Stimulated activated CD8-positive, alpha-beta memory T cell treated with anti-CD3 and anti-CD28 coated beads, Interleukin-15, amount 100 ng/mL, for 1 hour (primary cell): ENCODE results near the gene SLC7A1.

ENCODE experiments used
- DNase-seq: peaks from one replicate; pipeline ENCODE4 v3.0.0-alpha.2; 2020; ENCODE audit warnings: low read depth

Gene SLC7A1

GRCh38 chr13:29583073-29583785 is 12.3 kb downstream of the SLC7A1 start:
- no peak for DNase-seq

DNA sequence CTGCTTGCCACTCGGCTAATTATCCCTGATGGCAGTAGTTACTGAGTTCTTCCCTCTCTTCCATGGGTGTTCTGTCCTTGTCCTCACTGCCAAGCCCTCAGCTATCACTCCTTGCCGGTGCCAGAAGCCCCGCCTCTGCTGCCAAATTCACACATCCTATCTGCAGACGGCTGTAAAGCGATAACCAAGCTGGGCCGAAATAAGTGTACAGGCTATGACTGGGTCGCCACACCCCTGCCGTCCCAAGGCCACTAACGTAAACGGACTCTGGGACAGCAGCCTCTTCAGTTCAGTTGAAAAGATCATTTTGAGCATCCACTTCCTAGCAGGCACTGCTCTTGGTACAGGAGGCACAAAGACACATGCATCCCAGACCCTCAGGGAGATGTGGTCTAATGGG is 13.3 kb downstream of the SLC7A1 start:
- no peak for DNase-seq

DNA sequence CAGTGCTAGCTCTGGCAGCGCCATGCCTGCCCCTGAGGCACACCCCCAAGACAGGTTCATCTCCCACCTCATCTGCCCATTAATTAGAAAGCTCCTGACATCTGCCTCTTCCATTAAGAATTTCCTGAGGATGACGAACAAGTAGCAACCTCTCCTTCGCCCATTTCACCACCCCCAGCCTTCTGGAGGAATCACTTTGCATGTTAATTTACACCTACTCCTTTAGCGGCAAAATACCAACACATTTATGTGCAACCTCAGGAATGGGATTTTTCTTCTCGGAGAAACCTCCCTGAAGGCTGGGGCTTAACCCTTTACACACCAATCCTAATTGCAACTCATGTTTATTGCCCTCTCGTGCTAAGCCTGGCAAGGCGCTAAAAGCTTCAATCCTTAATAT is 13.8 kb downstream of the SLC7A1 start:
- DNase-seq: no peak

DNA sequence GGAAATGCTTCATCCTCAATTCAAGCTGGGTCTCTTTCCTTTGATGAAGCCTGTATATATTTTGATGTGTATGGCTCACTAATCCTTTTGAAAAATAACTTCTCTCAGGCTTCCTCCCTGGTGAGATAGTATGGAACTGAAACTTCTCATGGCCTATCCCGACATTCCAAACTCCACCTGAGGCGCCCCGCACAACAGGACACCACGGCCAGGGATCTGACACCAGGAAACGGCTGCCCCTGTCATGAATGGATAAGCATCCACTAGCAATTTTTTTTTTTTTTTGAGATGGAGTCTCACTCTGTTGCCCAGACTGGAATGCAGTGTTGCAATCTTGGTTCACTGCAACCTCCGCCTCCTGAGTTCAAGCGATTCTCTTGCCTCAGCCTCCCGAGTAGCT is 16.4 kb downstream of the SLC7A1 start:
- no peak for DNase-seq

DNA sequence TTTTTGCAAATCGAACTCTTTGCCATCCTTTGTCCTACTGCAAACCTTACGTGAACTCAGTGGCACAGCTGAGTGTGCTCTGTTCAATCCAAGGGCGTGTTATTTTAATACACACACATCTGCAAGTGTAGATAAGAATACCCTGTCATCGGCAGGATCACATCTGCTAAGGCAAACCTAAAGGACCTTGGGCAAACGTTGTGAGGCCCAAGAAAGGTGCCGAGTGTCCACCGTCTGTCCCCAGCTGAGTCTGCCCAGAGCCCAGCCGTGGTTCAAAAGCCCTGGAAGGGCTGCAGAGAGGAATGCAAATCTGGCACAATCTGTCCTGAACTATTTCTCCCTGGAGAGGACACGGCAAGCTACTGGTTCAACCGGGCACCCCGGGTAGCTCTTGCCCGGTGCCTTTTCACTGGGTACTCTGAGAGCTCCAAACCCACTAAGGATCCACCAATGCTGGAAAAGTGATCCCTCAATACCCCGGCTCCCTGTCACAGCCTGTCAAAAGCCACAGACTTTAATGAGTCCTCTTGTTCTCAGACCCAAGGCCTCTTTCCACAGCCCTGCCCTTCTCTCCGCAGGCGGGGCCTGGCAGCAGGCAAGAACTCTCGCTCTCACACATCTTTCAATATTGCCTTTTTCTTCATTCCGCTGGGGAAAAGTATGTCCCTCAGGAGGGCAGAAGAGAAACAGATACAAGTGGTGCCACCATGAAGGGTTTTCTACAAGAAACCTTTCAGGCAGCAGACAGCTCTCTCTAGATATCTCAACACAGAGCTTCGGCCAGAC is 17.0 kb downstream of the SLC7A1 start:
- DNase-seq: no peak

- no peak for DNase-seq
Measured at GRCh38 chr13:29577136-29578051, 18.1 kb downstream of the SLC7A1 start.

GRCh38 chr13:29576581-29576980 is 18.9 kb downstream of the SLC7A1 start:
- no peak for DNase-seq

- DNase-seq: no peak
Measured at GRCh38 chr13:29575098-29575497, 20.4 kb downstream of the SLC7A1 start.

DNA sequence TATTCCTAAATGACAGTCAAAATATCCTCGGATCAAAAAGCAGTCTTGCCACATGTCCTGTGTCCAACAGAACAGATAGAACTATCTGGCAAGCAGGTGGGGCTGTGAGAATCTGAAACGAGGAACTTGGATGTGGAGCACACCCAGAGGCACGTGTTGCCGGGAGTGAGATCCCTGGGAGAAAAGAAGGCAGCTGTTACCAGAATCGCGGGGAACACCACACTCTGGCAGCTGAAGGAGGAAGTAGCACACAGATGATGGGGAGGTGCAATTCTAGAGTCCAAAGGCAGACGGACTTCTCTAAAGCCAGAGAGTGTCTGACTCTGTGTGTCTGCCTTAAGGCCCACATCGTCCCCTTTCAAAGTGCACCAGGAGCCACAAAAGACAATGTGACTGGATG is 22.3 kb downstream of the SLC7A1 start:
- DNase-seq: no peak

- DNase-seq: no peak
Measured at GRCh38 chr13:29572575-29572974, 22.9 kb downstream of the SLC7A1 start.

DNA sequence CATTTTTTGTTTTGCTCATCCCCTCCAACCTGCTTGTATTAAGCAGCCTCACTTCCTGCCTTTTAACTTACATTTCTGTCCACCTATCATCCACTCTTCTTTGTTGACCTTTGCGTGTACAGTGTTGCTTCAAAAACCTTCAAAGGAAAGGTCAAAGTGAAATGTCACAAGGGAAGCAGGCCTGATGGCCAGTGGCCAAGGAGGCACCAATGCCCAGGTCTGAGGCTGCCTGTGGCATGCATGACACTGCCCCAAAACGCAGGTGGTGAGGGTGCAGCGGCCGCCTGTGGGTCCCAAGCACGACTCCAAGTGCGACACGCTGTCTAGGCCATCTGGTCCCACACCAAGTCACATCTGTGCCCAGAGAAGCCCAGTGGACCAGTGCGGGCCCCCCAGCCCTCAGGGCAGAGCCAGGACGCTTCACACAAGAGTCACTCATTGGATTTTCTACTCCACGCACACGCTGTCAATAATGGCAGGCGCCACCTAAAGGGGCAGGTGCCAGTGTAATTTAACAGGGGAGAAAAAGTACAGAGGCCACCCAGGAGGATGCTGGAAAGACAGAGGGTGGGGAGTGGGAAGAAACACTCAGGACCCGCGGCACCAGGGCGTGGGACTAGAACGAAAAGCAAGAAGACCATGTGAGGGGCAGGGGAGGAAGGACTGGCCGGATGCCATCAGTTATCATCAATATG is 23.5 kb downstream of the SLC7A1 start:
- DNase-seq: no peak

DNA sequence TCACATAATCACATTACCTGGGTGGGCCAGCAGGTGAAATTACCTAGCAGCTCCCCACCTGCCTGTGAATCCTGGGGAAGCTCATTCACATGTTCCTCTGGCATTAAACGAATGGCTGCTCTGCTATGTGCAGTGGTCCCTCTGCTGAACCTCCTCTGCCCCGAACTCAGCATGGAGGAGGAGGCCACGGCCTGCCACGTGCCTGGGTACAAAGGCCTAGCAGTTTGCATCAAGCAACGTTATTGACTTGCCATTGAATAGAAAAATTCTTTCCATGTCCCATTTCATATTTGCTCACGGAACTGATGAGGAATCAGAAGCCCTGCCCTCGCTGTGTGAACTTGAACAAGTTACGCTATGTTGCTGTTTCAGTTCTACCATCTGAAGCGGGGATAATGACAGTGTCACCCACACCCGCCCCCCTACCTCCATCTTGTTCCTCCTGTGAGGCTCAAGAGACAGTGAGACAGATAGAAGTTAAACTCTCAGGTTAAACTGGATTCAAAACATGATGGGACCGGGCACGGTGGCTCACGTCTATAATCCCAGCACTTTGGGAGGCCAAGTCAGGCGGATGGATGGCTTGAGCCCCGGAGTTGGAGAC is 25.3 kb downstream of the SLC7A1 start:
- DNase-seq: no peak

DNA sequence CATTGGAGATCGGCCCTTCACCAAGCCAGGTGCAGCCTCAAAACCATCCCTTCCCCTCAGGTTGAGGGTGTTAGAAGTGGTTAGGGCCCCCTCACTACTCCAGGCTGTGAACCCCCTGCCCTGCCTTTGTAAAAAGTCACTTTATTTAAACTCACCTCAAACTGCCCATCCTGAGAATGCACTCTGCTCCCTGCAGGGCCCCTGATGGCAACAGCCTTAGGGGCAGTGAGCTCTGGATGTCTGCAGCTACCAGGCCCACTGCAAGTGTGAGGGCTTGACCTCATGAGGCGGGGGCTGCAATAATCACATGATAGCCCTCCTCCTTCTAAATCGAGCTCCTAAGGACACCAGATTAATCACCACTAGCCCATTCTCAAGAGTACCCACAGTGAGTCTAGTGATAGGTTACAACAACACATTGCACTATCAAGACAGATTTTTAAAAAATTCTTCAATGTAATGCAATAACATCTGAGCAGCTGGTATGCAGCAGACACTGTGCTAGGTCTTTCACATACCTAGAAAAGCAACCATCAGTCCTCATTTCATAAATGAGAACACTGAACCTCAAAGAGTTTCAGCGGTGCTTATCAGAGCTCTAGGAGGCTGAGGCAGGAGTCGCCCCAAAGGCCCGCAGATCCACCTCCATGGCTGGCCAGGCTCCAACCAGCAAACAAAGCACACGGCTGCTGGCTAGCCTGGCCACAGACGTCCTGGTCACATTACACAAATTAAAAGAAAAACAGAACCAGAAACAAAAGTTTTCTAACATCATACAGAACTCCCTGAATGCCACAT is 26.0 kb downstream of the SLC7A1 start:
- no peak for DNase-seq

DNA sequence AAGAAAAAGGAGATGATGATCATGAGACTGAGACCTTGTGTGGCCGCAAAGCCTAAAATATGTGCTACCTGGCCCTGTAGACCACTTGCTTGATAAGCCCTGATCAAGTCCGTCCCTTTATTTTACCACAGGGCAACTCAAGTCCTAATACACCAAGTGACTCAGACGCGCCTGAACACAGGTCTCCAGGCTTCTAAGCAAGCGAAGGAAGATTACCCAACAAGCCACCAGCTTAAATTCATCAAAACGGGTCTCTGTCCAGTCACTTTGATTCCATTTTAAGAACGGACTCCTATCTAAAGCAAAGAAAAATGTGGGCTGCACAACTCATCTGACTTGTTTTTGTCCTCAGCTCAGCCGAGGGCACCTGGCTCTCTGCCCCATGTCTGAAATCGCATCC is 26.8 kb downstream of the SLC7A1 start:
- DNase-seq: no peak

DNA sequence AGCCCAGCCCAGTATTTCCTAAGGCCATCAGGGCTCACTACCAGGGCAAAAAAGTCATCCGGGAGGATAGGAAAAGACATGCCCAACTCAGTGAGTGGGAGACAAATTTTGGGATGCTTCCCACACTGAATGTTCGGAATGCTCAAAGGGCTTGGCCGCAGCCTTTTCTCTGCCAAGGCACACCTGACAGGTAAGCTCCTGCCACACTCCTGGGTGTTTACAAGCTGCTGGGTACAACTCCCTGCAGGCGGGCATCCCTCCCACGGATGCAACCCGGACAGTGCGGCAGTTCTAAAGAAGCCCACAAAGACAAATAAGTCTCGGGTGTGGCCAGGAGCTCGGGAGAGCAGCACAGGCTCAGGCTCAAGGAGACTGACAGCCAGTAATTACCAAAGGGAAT is 28.1 kb downstream of the SLC7A1 start:
- no peak for DNase-seq

GRCh38 chr13:29566206-29566605 is 29.3 kb downstream of the SLC7A1 start:
- DNase-seq: no peak

GRCh38 chr13:29564818-29565217 is 30.7 kb downstream of the SLC7A1 start:
- DNase-seq: no peak

GRCh38 chr13:29564373-29564772 is 31.1 kb downstream of the SLC7A1 start:
- no peak for DNase-seq

DNA sequence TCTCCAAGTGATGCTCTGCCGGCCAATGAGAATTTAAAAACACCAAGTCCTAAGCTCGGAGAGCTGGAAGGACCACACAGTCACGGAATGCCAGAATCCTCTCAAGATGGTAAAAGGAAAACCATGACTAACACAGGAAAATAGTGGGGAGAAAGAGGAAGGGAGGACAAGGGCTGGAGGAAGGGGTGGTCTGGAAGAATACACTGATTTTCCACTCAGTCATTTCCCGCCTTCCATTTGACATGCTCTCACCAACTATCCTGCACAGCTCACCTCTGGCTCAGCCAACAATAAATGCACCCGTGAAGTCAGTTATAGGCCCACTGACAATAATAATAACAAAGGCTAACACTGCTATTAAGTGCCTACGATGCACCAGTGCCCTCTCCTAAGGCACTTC is 31.5 kb downstream of the SLC7A1 start:
- DNase-seq: no peak

- no peak for DNase-seq
Measured at GRCh38 chr13:29562786-29563438, 32.6 kb downstream of the SLC7A1 start.
